Smooth muscle cell (in vitro differentiated cells): Measurements from ENCODE around the gene LTA4H. TPM values are rescaled to one million over a fixed set of nuclear protein-coding genes. Genes with fewer than 3 reads are reported as not detected.

Experiments used
- DNase-seq: peaks from one replicate; lab custom pipeline; 2025; ENCODE audit not compliant: unreplicated experiment; lab: John Stamatoyannopoulos, UW
- H2AFZ ChIP-seq: fragments of 200-600 bp; sonication (generic); 2 replicates; pipeline ENCODE4 v1.6.0; 2016; ENCODE audit warnings: antibody characterized with exemption, low read depth, mild to moderate bottlenecking
- H3F3A ChIP-seq: fragments of 200-600 bp; sonication (generic); 2 replicates; pipeline ENCODE4 v1.6.0; 2017; ENCODE audit warnings: antibody characterized with exemption, low read depth
- H3K27ac ChIP-seq: fragments of 200-600 bp; sonication (generic); 2 replicates; pipeline ENCODE4 v1.5.1; 2016; ENCODE audit warnings: low read depth, mild to moderate bottlenecking
- H3K27me3 ChIP-seq: fragments of 200-600 bp; sonication (generic); 2 replicates; pipeline ENCODE4 v1.6.1; 2016; ENCODE audit warnings: low read depth, mild to moderate bottlenecking
- H3K36me3 ChIP-seq: fragments of 200-600 bp; sonication (generic); 2 replicates; pipeline ENCODE4 v1.5.1; 2016; ENCODE audit warnings: low read depth
- H3K4me1 ChIP-seq: fragments of 200-600 bp; sonication (generic); 2 replicates; pipeline ENCODE4 v1.5.1; 2016; ENCODE audit warnings: low read depth
- H3K4me2 ChIP-seq: fragments of 200-600 bp; sonication (generic); 2 replicates; pipeline ENCODE4 v1.6.0; 2016; ENCODE audit warnings: mild to moderate bottlenecking
- H3K4me3 ChIP-seq: fragments of 200-600 bp; sonication (generic); 2 replicates; pipeline ENCODE4 v1.5.1; 2016; ENCODE audit warnings: mild to moderate bottlenecking
- H3K79me2 ChIP-seq: fragments of 200-600 bp; sonication (generic); 2 replicates; pipeline ENCODE4 v1.6.0; 2016; ENCODE audit warnings: low read depth, mild to moderate bottlenecking
- H3K9ac ChIP-seq: fragments of 200-600 bp; sonication (generic); 2 replicates; pipeline ENCODE4 v1.6.0; 2016; ENCODE audit warnings: low read depth
- H3K9me3 ChIP-seq: fragments of 200-600 bp; sonication (generic); replicated peaks from 2 replicates; pipeline ENCODE4 v1.5.1; 2016; ENCODE audit warnings: low read depth
- H4K20me1 ChIP-seq: fragments of 200-600 bp; sonication (generic); 2 replicates; pipeline ENCODE4 v1.6.0; 2016; ENCODE audit warnings: low read depth
- CTCF ChIP-seq: fragments of 200-600 bp; sonication (generic); IDR thresholded peaks from 2 replicates; pipeline ENCODE4 v1.5.1; 2017; ENCODE audit warnings: borderline replicate concordance, mild to moderate bottlenecking, antibody characterized with exemption; ENCODE audit not compliant: insufficient read depth, poor library complexity, severe bottlenecking
- WGBS: methylation state at CpG from one replicate; pipeline ENCODE4 v1.1.7; 2016; ENCODE audit warnings: low lambda C conversion rate; 5-methylcytosine and 5-hydroxymethylcytosine counted together
- polyA plus RNA-seq: library from polyadenylated mRNA; unstranded; fragments of >200 nt; fragmentation: Nextera tagmentation; extraction: Ambion mirVana; gene quantifications from 2 replicates; pipeline ENCODE4 v1.2.1, GENCODE V29; 2016
- total RNA-seq: library from RNA; depleted of rRNA; stranded (reverse); fragments of >200 nt; gene quantifications from 2 replicates; pipeline ENCODE4 v1.2.3, GENCODE V29; 2014

LTA4H gene
- total and polyA plus RNA-seq, 2 experiments from 2014 or later = 33.9 to 74.4 TPM

GRCh38 chr12:96073346-96074330 lies 38.3 kb upstream of the LTA4H start:
- Histone ChIP-seq H3K9ac (no peak overlapping the region), H3K79me2 (no peaks in the 10 kb centered on the region), H3K36me3 (no peaks in the 10 kb centered on the region), H3K4me3 (no peak overlapping the region), H4K20me1 (no peaks in the 10 kb centered on the region), H3K27me3 (no peaks in the 10 kb centered on the region), H2AFZ (no peak overlapping the region), H3K27ac (no peak overlapping the region), H3K9me3 (no peaks in the 10 kb centered on the region), H3K4me1 (peaks cover 17% of the 10 kb centered on the region), H3K4me2 (no peak overlapping the region), H3F3A (no peaks in the 10 kb centered on the region)
- WGBS = 83% methylated on average over 7 of the region's 7 CpGs
- TF ChIP-seq CTCF = no peak
- DNase-seq = no peak

- Histone ChIP-seq H4K20me1 (no peaks in the 10 kb centered on the region), H3K27ac (no peak overlapping the region), H3K27me3 (no peaks in the 10 kb centered on the region), H3F3A (no peaks in the 10 kb centered on the region), H2AFZ (no peak overlapping the region), H3K9me3 (no peaks in the 10 kb centered on the region), H3K4me3 (no peak overlapping the region), H3K9ac (no peak overlapping the region), H3K36me3 (no peaks in the 10 kb centered on the region), H3K79me2 (no peaks in the 10 kb centered on the region), H3K4me2 (no peak overlapping the region), H3K4me1 (peaks cover 17% of the 10 kb centered on the region)
- no peak for TF ChIP-seq CTCF
- DNase-seq = no peak
- 34% methylated on average over 7 of the region's 7 CpGs for whole genome bisulfite sequencing
These were observed 35.4 kb upstream of the LTA4H start for GRCh38 chr12:96070670-96071279.

- no peak for DNase-seq
- no peaks in the 10 kb centered on the region for H3K27me3 ChIP-seq
- peaks cover 17% of the 10 kb centered on the region for H3K4me1 ChIP-seq
- H3F3A ChIP-seq = no peaks in the 10 kb centered on the region
- no peaks in the 10 kb centered on the region for H4K20me1 ChIP-seq
- no peak overlapping the region for H3K4me3 ChIP-seq
- no peak for TF ChIP-seq CTCF
- H3K9ac ChIP-seq = no peak overlapping the region
- 86% methylated on average over 7 of the region's 7 CpGs for WGBS
- no peak overlapping the region for H2AFZ ChIP-seq
- H3K4me2 ChIP-seq = no peak overlapping the region
- no peaks in the 10 kb centered on the region for H3K36me3 ChIP-seq
- no peak overlapping the region for H3K27ac ChIP-seq
- no peaks in the 10 kb centered on the region for H3K9me3 ChIP-seq
- no peaks in the 10 kb centered on the region for H3K79me2 ChIP-seq
These were observed 34.3 kb upstream of the LTA4H start for GRCh38 chr12:96069511-96070231.
